H9 (cell line): Measurements from ENCODE around the gene FAM170B. TPM values are rescaled to one million over a fixed set of nuclear protein-coding genes. Genes with fewer than 3 reads are reported as not detected.

Source experiments
- DNase-seq: peaks from one replicate; pipeline ENCODE4 v3.0.0-alpha.2; 2017
- H2AFZ ChIP-seq: one replicate; pipeline ENCODE4 v1.6.1; 2013; ENCODE audit warnings: mild to moderate bottlenecking, low read length, control low read depth, moderate library complexity
- H2AK5ac ChIP-seq: 2 replicates; pipeline ENCODE4 v1.6.1; 2013; ENCODE audit warnings: low read length, control low read depth, mixed read lengths; ENCODE audit not compliant: insufficient read length
- H2BK120ac ChIP-seq: one replicate; pipeline ENCODE4 v1.6.1; 2013; ENCODE audit warnings: low read depth, mild to moderate bottlenecking, low read length, control low read depth, inconsistent platforms; ENCODE audit not compliant: poor library complexity, severe bottlenecking
- H2BK12ac ChIP-seq: 2 replicates; pipeline ENCODE4 v1.6.1; 2013; ENCODE audit warnings: low read length, control low read depth, mixed read lengths, low read depth; ENCODE audit not compliant: insufficient read length
- H2BK15ac ChIP-seq: 2 replicates; pipeline ENCODE4 v1.6.1; 2013; ENCODE audit warnings: low read depth, low read length, control low read depth
- H2BK20ac ChIP-seq: one replicate; pipeline ENCODE4 v1.6.1; 2013; ENCODE audit warnings: low read depth, mild to moderate bottlenecking, low read length, control low read depth, inconsistent platforms; ENCODE audit not compliant: poor library complexity, severe bottlenecking
- H2BK5ac ChIP-seq: 2 replicates; pipeline ENCODE4 v1.6.1; 2013; ENCODE audit warnings: low read length, control low read depth, mixed read lengths; ENCODE audit not compliant: insufficient read length
- H3K14ac ChIP-seq: 2 replicates; pipeline ENCODE4 v1.6.1; 2013; ENCODE audit warnings: low read length, control low read depth; ENCODE audit not compliant: insufficient read depth
- H3K18ac ChIP-seq: 2 replicates; pipeline ENCODE4 v1.6.1; 2013; ENCODE audit warnings: low read depth, mild to moderate bottlenecking, mixed read lengths, low read length, control low read depth; ENCODE audit not compliant: insufficient read length
- H3K23ac ChIP-seq: 2 replicates; pipeline ENCODE4 v1.6.1; 2013; ENCODE audit warnings: low read length, control low read depth, mixed read lengths, low read depth; ENCODE audit not compliant: insufficient read length
- H3K23me2 ChIP-seq: 2 replicates; pipeline ENCODE4 v1.6.1; 2013; ENCODE audit warnings: low read depth, mild to moderate bottlenecking, mixed read lengths, low read length, control low read depth; ENCODE audit not compliant: insufficient read length, poor library complexity, severe bottlenecking
- H3K27ac ChIP-seq: 2 replicates; pipeline ENCODE4 v1.5.1; 2013; ENCODE audit warnings: low read length, control low read depth, mixed read lengths, low read depth; ENCODE audit not compliant: insufficient read length
- H3K27me3 ChIP-seq: 2 replicates; pipeline ENCODE4 v1.6.1; 2013; ENCODE audit warnings: low read length, control low read depth, inconsistent platforms; ENCODE audit not compliant: insufficient read depth
- H3K4ac ChIP-seq: 2 replicates; pipeline ENCODE4 v1.6.1; 2013; ENCODE audit warnings: low read depth, mild to moderate bottlenecking, control low read depth, inconsistent platforms, low read length, moderate library complexity
- H3K4me1 ChIP-seq: 2 replicates; pipeline ENCODE4 v1.6.1; 2013; ENCODE audit warnings: low read length, control low read depth, inconsistent platforms; ENCODE audit not compliant: insufficient read depth
- H3K4me2 ChIP-seq: 2 replicates; pipeline ENCODE4 v1.6.1; 2013; ENCODE audit warnings: low read length, control low read depth, mixed read lengths; ENCODE audit not compliant: insufficient read length, insufficient read depth
- H3K56ac ChIP-seq: 2 replicates; pipeline ENCODE4 v1.6.1; 2013; ENCODE audit warnings: low read depth, mild to moderate bottlenecking, mixed read lengths, low read length, control low read depth; ENCODE audit not compliant: insufficient read length
- H3K79me1 ChIP-seq: 2 replicates; pipeline ENCODE4 v1.6.1; 2013; ENCODE audit warnings: low read depth, mild to moderate bottlenecking, moderate library complexity, low read length, control low read depth, inconsistent platforms; ENCODE audit not compliant: insufficient read depth, poor library complexity, severe bottlenecking
- H3K79me2 ChIP-seq: 2 replicates; pipeline ENCODE4 v1.6.1; 2013; ENCODE audit warnings: low read length, control low read depth, inconsistent platforms; ENCODE audit not compliant: insufficient read depth
- H3K9ac ChIP-seq: 2 replicates; pipeline ENCODE4 v1.6.1; 2013; ENCODE audit warnings: low read length, control low read depth, mixed read lengths; ENCODE audit not compliant: insufficient read length; ENCODE audit errors: extremely low read depth
- H3K9me3 ChIP-seq: one replicate; pipeline ENCODE4 v1.6.1; 2013; ENCODE audit warnings: low read depth, low read length, inconsistent platforms; ENCODE audit not compliant: control insufficient read depth
- H3T11ph ChIP-seq: one replicate; pipeline ENCODE4 v1.6.1; 2013; ENCODE audit warnings: mild to moderate bottlenecking, low read length, control low read depth, inconsistent platforms
- H4K20me1 ChIP-seq: one replicate; pipeline ENCODE4 v1.6.1; 2013; ENCODE audit not compliant: control insufficient read depth, insufficient read length, insufficient read depth
- H4K5ac ChIP-seq: 2 replicates; pipeline ENCODE4 v1.6.1; 2013; ENCODE audit warnings: low read depth, mild to moderate bottlenecking, mixed read lengths, low read length, control low read depth; ENCODE audit not compliant: insufficient read length
- H4K8ac ChIP-seq: replicated peaks from 2 replicates; pipeline ENCODE4 v1.6.1; 2013; ENCODE audit warnings: low read length, control low read depth, mixed read lengths, low read depth; ENCODE audit not compliant: insufficient read length
- H4K91ac ChIP-seq: 2 replicates; pipeline ENCODE4 v1.6.1; 2013; ENCODE audit warnings: low read depth, mild to moderate bottlenecking, moderate library complexity, mixed read lengths, low read length, control low read depth; ENCODE audit not compliant: insufficient read length
- H3K27ac Mint-ChIP-seq, 3 experiments: 2 replicates in 2 of 3; 3 replicates in 1 of 3; pipeline ENCODE4 v1.8.0; 2020 to 2021; ENCODE audit warnings: mixed read lengths in 3 of 3, mild to moderate bottlenecking in 1 of 3, moderate library complexity in 1 of 3
- H3K27me3 Mint-ChIP-seq: 2 replicates; pipeline ENCODE4 v1.8.0; 2021; ENCODE audit warnings: low read depth, mild to moderate bottlenecking, moderate library complexity, mixed read lengths
- H3K36me3 Mint-ChIP-seq, 3 experiments: 2 replicates in 2 of 3; 3 replicates in 1 of 3; pipeline ENCODE4 v1.8.0; 2020 to 2021; ENCODE audit warnings: low read depth in 3 of 3, mixed read lengths in 3 of 3; ENCODE audit not compliant: insufficient read depth in 1 of 3
- H3K4me1 Mint-ChIP-seq, 2 experiments: 2 replicates each; pipeline ENCODE4 v1.8.0; 2020; ENCODE audit warnings: mixed read lengths in 2 of 2
- H3K4me3 Mint-ChIP-seq, 2 experiments: 2 replicates in 1 of 2; 3 replicates in 1 of 2; pipeline ENCODE4 v1.8.0; 2020 to 2021; ENCODE audit warnings: mild to moderate bottlenecking in 2 of 2, mixed read lengths in 2 of 2, moderate library complexity in 1 of 2
- H3K9me3 Mint-ChIP-seq, 2 experiments: 2 replicates in 1 of 2; 3 replicates in 1 of 2; pipeline ENCODE4 v1.8.0; 2020; ENCODE audit warnings: mild to moderate bottlenecking in 2 of 2, mixed read lengths in 2 of 2, moderate library complexity in 1 of 2
- CTCF ChIP-seq: fragments of 200-600 bp; sonication (generic); conservative IDR thresholded peaks from 3 replicates; pipeline ENCODE4 v1.8.0; 2021; ENCODE audit warnings: antibody characterized with exemption, mild to moderate bottlenecking
- WGBS: extraction: QIAGEN DNeasy Blood & Tissue Kit; methylation state at CpG from one replicate; pipeline ENCODE4 v1.1.7; 2013; ENCODE audit warnings: missing lambda C conversion rate, low lambda C conversion rate, mixed read lengths; ENCODE audit not compliant: insufficient read length; ENCODE audit errors: extremely low coverage; 5-methylcytosine and 5-hydroxymethylcytosine counted together
- total RNA-seq: library from RNA; stranded (reverse); gene quantifications from 2 replicates; pipeline ENCODE4 v1.2.1, GENCODE V29; 2021

FAM170B gene
- total RNA-seq, 1 experiment from 2014 or later, result not detected

- Histone ChIP-seq H3K27me3 (no peaks in the 10 kb centered on the region), H3K18ac (no peak overlapping the region), H2AFZ (no peak overlapping the region), H4K20me1 (no peaks in the 10 kb centered on the region), H3K9me3 (no peaks in the 10 kb centered on the region), H4K8ac (no peak overlapping the region), H2BK20ac (no peak overlapping the region), H3K23ac (no peak overlapping the region), H2BK12ac (no peak overlapping the region), H2BK120ac (no peak overlapping the region), H4K91ac (no peak overlapping the region), H3K4me2 (no peak overlapping the region), H3K79me2 (no peaks in the 10 kb centered on the region), H3K4me1 (no peaks in the 10 kb centered on the region), H2BK15ac (no peak overlapping the region), H3K56ac (no peak overlapping the region), H3K14ac (no peak overlapping the region), H3K4ac (no peak overlapping the region), H2AK5ac (no peak overlapping the region), H3T11ph (no peak overlapping the region), H4K5ac (no peak overlapping the region), H3K79me1 (no peaks in the 10 kb centered on the region), H3K23me2 (no peaks in the 10 kb centered on the region), H2BK5ac (no peak overlapping the region), H3K27ac (no peak overlapping the region), H3K9ac (no peak overlapping the region)
- H3K27me3 Mint-ChIP-seq, result peaks cover 4% of the 10 kb centered on the region
- no peak overlapping the region for H3K4me3 Mint-ChIP-seq
- no CpG with 5 or more reads among the region's 1 CpG for WGBS
- no peak for DNase-seq
- H3K36me3 Mint-ChIP-seq, result peaks cover 0 to 6% (median 4%) of the 10 kb centered on the region in 3 experiments; a peak in 5 of 7 replicates
- no peak for TF ChIP-seq CTCF
- H3K4me1 Mint-ChIP-seq, result no peaks in the 10 kb centered on the region; a peak in 1 of 4 replicates
- no peak overlapping the region for H3K27ac Mint-ChIP-seq
- peaks cover 9 to 10% of the 10 kb centered on the region in 2 experiments for H3K9me3 Mint-ChIP-seq
Measured at GRCh38 chr10:49151481-49151880, 17.7 kb upstream of the FAM170B start.
